ENCODE data around the gene SPOCK1. TPM values are rescaled to one million over a fixed set of nuclear protein-coding genes. Genes with fewer than 3 reads are reported as not detected.

Gene SPOCK1
- total RNA-seq, 1 donor from 2014 or later: 3.7 TPM

- Histone ChIP-seq H3K4me1 (ENCODE audit: control insufficient read depth in 3 of 3, insufficient read depth in 3 of 3, low read length in 3 of 3) (no peaks in the 10 kb centered on the region), H3K27me3 (ENCODE audit: control insufficient read depth in 3 of 3, insufficient read depth in 3 of 3, low read length in 3 of 3) (peaks cover 0 to 6% (median 0%) of the 10 kb centered on the region in 3 donors)
Observed at GRCh38 chr5:137374110-137374714, 124.9 kb downstream of the SPOCK1 start.

GRCh38 chr5:137372773-137373160 is 126.4 kb downstream of the SPOCK1 start:
- no peaks in the 10 kb centered on the region for H3K36me3 ChIP-seq (ENCODE audit: control insufficient read depth in 3 of 3, insufficient read depth in 3 of 3, low read length in 3 of 3)
- H3K4me1 ChIP-seq (ENCODE audit: control insufficient read depth in 3 of 3, insufficient read depth in 3 of 3, low read length in 3 of 3): no peaks in the 10 kb centered on the region
- H3K4me3 ChIP-seq (ENCODE audit: low read length in 3 of 3): no peak overlapping the region
- H3K27ac ChIP-seq (ENCODE audit: low read depth, low read length): no peak overlapping the region
- H3K27me3 ChIP-seq (ENCODE audit: control insufficient read depth in 3 of 3, insufficient read depth in 3 of 3, low read length in 3 of 3): no peaks in the 10 kb centered on the region
- H3K9me3 ChIP-seq (ENCODE audit: control insufficient read depth in 3 of 3, low read length in 3 of 3): no peaks in the 10 kb centered on the region
- H3K9ac ChIP-seq (ENCODE audit: low read depth in 1 of 3, low read length in 3 of 3): no peak overlapping the region

More at GRCh38 chr5:137374110-137374714, 124.9 kb downstream of the SPOCK1 start:
- no peak overlapping the region for H3K9ac ChIP-seq (ENCODE audit: low read depth in 1 of 3, low read length in 3 of 3)
- no peaks in the 10 kb centered on the region for H3K9me3 ChIP-seq (ENCODE audit: control insufficient read depth in 3 of 3, low read length in 3 of 3)
- no peak overlapping the region for H3K4me3 ChIP-seq (ENCODE audit: low read length in 3 of 3)
- no peaks in the 10 kb centered on the region for H3K36me3 ChIP-seq (ENCODE audit: control insufficient read depth in 3 of 3, insufficient read depth in 3 of 3, low read length in 3 of 3)
- H3K27ac ChIP-seq (ENCODE audit: low read depth, low read length): no peak overlapping the region

GRCh38 chr5:137372016-137372772 is 126.9 kb downstream of the SPOCK1 start:
- no peaks in the 10 kb centered on the region for H3K9me3 ChIP-seq (ENCODE audit: control insufficient read depth in 3 of 3, low read length in 3 of 3)
- no peaks in the 10 kb centered on the region for H3K4me1 ChIP-seq (ENCODE audit: control insufficient read depth in 3 of 3, insufficient read depth in 3 of 3, low read length in 3 of 3)
- H3K27ac ChIP-seq (ENCODE audit: low read depth, low read length): no peak overlapping the region
- H3K27me3 ChIP-seq (ENCODE audit: control insufficient read depth in 3 of 3, insufficient read depth in 3 of 3, low read length in 3 of 3): no peaks in the 10 kb centered on the region
- no peak overlapping the region for H3K4me3 ChIP-seq (ENCODE audit: low read length in 3 of 3)
- no peaks in the 10 kb centered on the region for H3K36me3 ChIP-seq (ENCODE audit: control insufficient read depth in 3 of 3, insufficient read depth in 3 of 3, low read length in 3 of 3)
- no peak overlapping the region for H3K9ac ChIP-seq (ENCODE audit: low read depth in 1 of 3, low read length in 3 of 3)

GRCh38 chr5:137370096-137371071 is 128.7 kb downstream of the SPOCK1 start:
- no peaks in the 10 kb centered on the region for H3K36me3 ChIP-seq (ENCODE audit: control insufficient read depth in 3 of 3, insufficient read depth in 3 of 3, low read length in 3 of 3)
- no peak overlapping the region for H3K9ac ChIP-seq (ENCODE audit: low read depth in 1 of 3, low read length in 3 of 3)
- no peaks in the 10 kb centered on the region for H3K27me3 ChIP-seq (ENCODE audit: control insufficient read depth in 3 of 3, insufficient read depth in 3 of 3, low read length in 3 of 3)
- no peaks in the 10 kb centered on the region for H3K4me1 ChIP-seq (ENCODE audit: control insufficient read depth in 3 of 3, insufficient read depth in 3 of 3, low read length in 3 of 3)
- H3K27ac ChIP-seq (ENCODE audit: low read depth, low read length): no peak overlapping the region
- no peaks in the 10 kb centered on the region for H3K9me3 ChIP-seq (ENCODE audit: control insufficient read depth in 3 of 3, low read length in 3 of 3)
- no peak overlapping the region for H3K4me3 ChIP-seq (ENCODE audit: low read length in 3 of 3)

- Histone ChIP-seq H3K9ac (ENCODE audit: low read depth in 1 of 3, low read length in 3 of 3) (no peak overlapping the region), H3K9me3 (ENCODE audit: control insufficient read depth in 3 of 3, low read length in 3 of 3) (no peaks in the 10 kb centered on the region), H3K4me1 (ENCODE audit: control insufficient read depth in 3 of 3, insufficient read depth in 3 of 3, low read length in 3 of 3) (no peaks in the 10 kb centered on the region), H3K4me3 (ENCODE audit: low read length in 3 of 3) (no peak overlapping the region), H3K27ac (ENCODE audit: low read depth, low read length) (no peak overlapping the region), H3K36me3 (ENCODE audit: control insufficient read depth in 3 of 3, insufficient read depth in 3 of 3, low read length in 3 of 3) (no peaks in the 10 kb centered on the region), H3K27me3 (ENCODE audit: control insufficient read depth in 3 of 3, insufficient read depth in 3 of 3, low read length in 3 of 3) (no peaks in the 10 kb centered on the region)
Observed at GRCh38 chr5:137368651-137369050, 130.5 kb downstream of the SPOCK1 start.

- Histone ChIP-seq H3K27ac (ENCODE audit: low read depth, low read length) (no peak overlapping the region), H3K36me3 (ENCODE audit: control insufficient read depth in 3 of 3, insufficient read depth in 3 of 3, low read length in 3 of 3) (no peaks in the 10 kb centered on the region), H3K4me3 (ENCODE audit: low read length in 3 of 3) (no peak overlapping the region), H3K4me1 (ENCODE audit: control insufficient read depth in 3 of 3, insufficient read depth in 3 of 3, low read length in 3 of 3) (no peaks in the 10 kb centered on the region), H3K9me3 (ENCODE audit: control insufficient read depth in 3 of 3, low read length in 3 of 3) (no peaks in the 10 kb centered on the region), H3K9ac (ENCODE audit: low read depth in 1 of 3, low read length in 3 of 3) (no peak overlapping the region), H3K27me3 (ENCODE audit: control insufficient read depth in 3 of 3, insufficient read depth in 3 of 3, low read length in 3 of 3) (no peaks in the 10 kb centered on the region)
Observed at GRCh38 chr5:137367951-137368350, 131.2 kb downstream of the SPOCK1 start.

GRCh38 chr5:137366526-137366925 is 132.6 kb downstream of the SPOCK1 start:
- Histone ChIP-seq H3K27ac (ENCODE audit: low read depth, low read length) (no peak overlapping the region), H3K4me1 (ENCODE audit: control insufficient read depth in 3 of 3, insufficient read depth in 3 of 3, low read length in 3 of 3) (no peaks in the 10 kb centered on the region), H3K4me3 (ENCODE audit: low read length in 3 of 3) (no peak overlapping the region), H3K27me3 (ENCODE audit: control insufficient read depth in 3 of 3, insufficient read depth in 3 of 3, low read length in 3 of 3) (peaks cover 0 to 3% (median 0%) of the 10 kb centered on the region in 3 donors), H3K9ac (ENCODE audit: low read depth in 1 of 3, low read length in 3 of 3) (no peak overlapping the region), H3K36me3 (ENCODE audit: control insufficient read depth in 3 of 3, insufficient read depth in 3 of 3, low read length in 3 of 3) (no peaks in the 10 kb centered on the region), H3K9me3 (ENCODE audit: control insufficient read depth in 3 of 3, low read length in 3 of 3) (no peaks in the 10 kb centered on the region)

GRCh38 chr5:137365126-137365865 is 133.8 kb downstream of the SPOCK1 start:
- Histone ChIP-seq H3K4me3 (ENCODE audit: low read length in 3 of 3) (no peak overlapping the region), H3K36me3 (ENCODE audit: control insufficient read depth in 3 of 3, insufficient read depth in 3 of 3, low read length in 3 of 3) (no peaks in the 10 kb centered on the region), H3K4me1 (ENCODE audit: control insufficient read depth in 3 of 3, insufficient read depth in 3 of 3, low read length in 3 of 3) (no peaks in the 10 kb centered on the region), H3K9me3 (ENCODE audit: control insufficient read depth in 3 of 3, low read length in 3 of 3) (no peaks in the 10 kb centered on the region), H3K27ac (ENCODE audit: low read depth, low read length) (no peak overlapping the region), H3K27me3 (ENCODE audit: control insufficient read depth in 3 of 3, insufficient read depth in 3 of 3, low read length in 3 of 3) (peaks cover 0 to 3% (median under 1%) of the 10 kb centered on the region in 3 donors), H3K9ac (ENCODE audit: low read depth in 1 of 3, low read length in 3 of 3) (no peak overlapping the region)

GRCh38 chr5:137361280-137361679 is 137.8 kb downstream of the SPOCK1 start:
- no peak overlapping the region for H3K9ac ChIP-seq (ENCODE audit: low read depth in 1 of 3, low read length in 3 of 3)
- H3K4me1 ChIP-seq (ENCODE audit: control insufficient read depth in 3 of 3, insufficient read depth in 3 of 3, low read length in 3 of 3): no peaks in the 10 kb centered on the region

More at GRCh38 chr5:137361280-137361679, 137.8 kb downstream of the SPOCK1 start:
- Histone ChIP-seq H3K36me3 (ENCODE audit: control insufficient read depth in 3 of 3, insufficient read depth in 3 of 3, low read length in 3 of 3) (no peaks in the 10 kb centered on the region), H3K27ac (ENCODE audit: low read depth, low read length) (no peak overlapping the region), H3K4me3 (ENCODE audit: low read length in 3 of 3) (no peak overlapping the region), H3K27me3 (ENCODE audit: control insufficient read depth in 3 of 3, insufficient read depth in 3 of 3, low read length in 3 of 3) (peaks cover 0 to 7% (median 3%) of the 10 kb centered on the region in 3 donors), H3K9me3 (ENCODE audit: control insufficient read depth in 3 of 3, low read length in 3 of 3) (no peaks in the 10 kb centered on the region)
